SU-DHL-6 (cell line): ENCODE results near the gene ACER3.

ENCODE experiments used
- H2AFZ ChIP-seq: fragments of 200-600 bp; sonication (generic); 2 replicates; pipeline ENCODE4 v1.6.1; 2014; ENCODE audit warnings: low read depth, mild to moderate bottlenecking, moderate library complexity, mixed read lengths, antibody characterized with exemption, low read length; ENCODE audit not compliant: severe bottlenecking
- H3F3A ChIP-seq: fragments of 200-600 bp; shearing (Covaris generic); 2 replicates; pipeline ENCODE4 v1.6.0; 2016; ENCODE audit warnings: antibody characterized with exemption, mild to moderate bottlenecking; ENCODE audit not compliant: insufficient read depth
- H3K27ac ChIP-seq: fragments of 200-600 bp; sonication (generic); 2 replicates; pipeline ENCODE4 v1.5.1; 2016; ENCODE audit warnings: low read depth, mild to moderate bottlenecking, low read length, moderate library complexity, mixed read lengths
- H3K27me3 ChIP-seq: fragments of 200-600 bp; sonication (generic), shearing (Covaris generic); 2 replicates; pipeline ENCODE4 v1.6.0; 2014; ENCODE audit warnings: mild to moderate bottlenecking, low read length
- H3K36me3 ChIP-seq: fragments of 200-600 bp; sonication (generic); 2 replicates; pipeline ENCODE4 v1.6.1; 2014; ENCODE audit warnings: mild to moderate bottlenecking, low read length, mixed read lengths
- H3K4me2 ChIP-seq: fragments of 300-600, 200-600 bp; shearing (Covaris generic), sonication (generic); 2 replicates; pipeline ENCODE4 v1.6.0; 2014; ENCODE audit warnings: low read length, low read depth, mild to moderate bottlenecking; ENCODE audit not compliant: poor library complexity, severe bottlenecking
- H3K4me3 ChIP-seq: fragments of 200-600 bp; sonication (generic); 2 replicates; pipeline ENCODE4 v1.5.1; 2014; ENCODE audit warnings: antibody characterized with exemption, low read length, mild to moderate bottlenecking, mixed read lengths; ENCODE audit not compliant: insufficient read depth, poor library complexity, severe bottlenecking
- H3K79me2 ChIP-seq: fragments of 200-600 bp; sonication (generic); 2 replicates; pipeline ENCODE4 v1.6.1; 2014; ENCODE audit warnings: mild to moderate bottlenecking, low read length, moderate library complexity; ENCODE audit not compliant: insufficient read depth
- H3K9ac ChIP-seq: fragments of 200-600 bp; sonication (generic); 2 replicates; pipeline ENCODE4 v1.7.0; 2014; ENCODE audit warnings: mild to moderate bottlenecking, low read length
- H3K9me2 ChIP-seq: fragments of 200-600 bp; sonication (generic); replicated peaks from 2 replicates; pipeline ENCODE4 v1.6.1; 2014; ENCODE audit warnings: low read length; ENCODE audit not compliant: insufficient read depth
- H3K9me3 ChIP-seq: fragments of 200-600 bp; sonication (generic); 2 replicates; pipeline ENCODE4 v1.6.1; 2014; ENCODE audit warnings: low read length, mixed read lengths; ENCODE audit not compliant: insufficient read depth
- H4K20me1 ChIP-seq: fragments of 200-600 bp; sonication (generic); 2 replicates; pipeline ENCODE4 v1.6.1; 2014; ENCODE audit warnings: low read depth, mild to moderate bottlenecking, antibody characterized with exemption, low read length, moderate library complexity, mixed read lengths
- EZH2phosphoT487 ChIP-seq: fragments of 200-600 bp; sonication (generic), shearing (Covaris generic); conservative IDR thresholded peaks from 2 replicates; pipeline ENCODE4 v1.6.1; 2018; ENCODE audit warnings: mild to moderate bottlenecking, antibody characterized with exemption, low read length, moderate library complexity, mixed read lengths
- TF ChIP-seq, protein P1 (sequence below): fragments of 200-600 bp; sonication (generic); IDR thresholded peaks from one replicate; pipeline ENCODE4 v1.5.1; 2017; ENCODE audit warnings: antibody characterized with exemption, mild to moderate bottlenecking, low read length, moderate library complexity; ENCODE audit not compliant: insufficient read depth, poor library complexity, severe bottlenecking

Gene ACER3

GRCh38 chr11:76830639-76831327, 29.9 kb upstream of the ACER3 start:
- Histone ChIP-seq H3K27me3 (no peaks in the 10 kb centered on the region), H3F3A (no peaks in the 10 kb centered on the region), H4K20me1 (no peaks in the 10 kb centered on the region), H2AFZ (no peak overlapping the region), H3K36me3 (no peaks in the 10 kb centered on the region), H3K9me3 (no peaks in the 10 kb centered on the region), H3K4me3 (no peak overlapping the region), H3K4me2 (no peak overlapping the region), H3K27ac (no peak overlapping the region), H3K9ac (no peak overlapping the region), H3K9me2 (no peaks in the 10 kb centered on the region), H3K79me2 (no peaks in the 10 kb centered on the region)
- TF ChIP-seq EZH2phosphoT487, result no peak
- TF ChIP-seq, protein P1, sequence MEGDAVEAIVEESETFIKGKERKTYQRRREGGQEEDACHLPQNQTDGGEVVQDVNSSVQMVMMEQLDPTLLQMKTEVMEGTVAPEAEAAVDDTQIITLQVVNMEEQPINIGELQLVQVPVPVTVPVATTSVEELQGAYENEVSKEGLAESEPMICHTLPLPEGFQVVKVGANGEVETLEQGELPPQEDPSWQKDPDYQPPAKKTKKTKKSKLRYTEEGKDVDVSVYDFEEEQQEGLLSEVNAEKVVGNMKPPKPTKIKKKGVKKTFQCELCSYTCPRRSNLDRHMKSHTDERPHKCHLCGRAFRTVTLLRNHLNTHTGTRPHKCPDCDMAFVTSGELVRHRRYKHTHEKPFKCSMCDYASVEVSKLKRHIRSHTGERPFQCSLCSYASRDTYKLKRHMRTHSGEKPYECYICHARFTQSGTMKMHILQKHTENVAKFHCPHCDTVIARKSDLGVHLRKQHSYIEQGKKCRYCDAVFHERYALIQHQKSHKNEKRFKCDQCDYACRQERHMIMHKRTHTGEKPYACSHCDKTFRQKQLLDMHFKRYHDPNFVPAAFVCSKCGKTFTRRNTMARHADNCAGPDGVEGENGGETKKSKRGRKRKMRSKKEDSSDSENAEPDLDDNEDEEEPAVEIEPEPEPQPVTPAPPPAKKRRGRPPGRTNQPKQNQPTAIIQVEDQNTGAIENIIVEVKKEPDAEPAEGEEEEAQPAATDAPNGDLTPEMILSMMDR, result no peak

DNA sequence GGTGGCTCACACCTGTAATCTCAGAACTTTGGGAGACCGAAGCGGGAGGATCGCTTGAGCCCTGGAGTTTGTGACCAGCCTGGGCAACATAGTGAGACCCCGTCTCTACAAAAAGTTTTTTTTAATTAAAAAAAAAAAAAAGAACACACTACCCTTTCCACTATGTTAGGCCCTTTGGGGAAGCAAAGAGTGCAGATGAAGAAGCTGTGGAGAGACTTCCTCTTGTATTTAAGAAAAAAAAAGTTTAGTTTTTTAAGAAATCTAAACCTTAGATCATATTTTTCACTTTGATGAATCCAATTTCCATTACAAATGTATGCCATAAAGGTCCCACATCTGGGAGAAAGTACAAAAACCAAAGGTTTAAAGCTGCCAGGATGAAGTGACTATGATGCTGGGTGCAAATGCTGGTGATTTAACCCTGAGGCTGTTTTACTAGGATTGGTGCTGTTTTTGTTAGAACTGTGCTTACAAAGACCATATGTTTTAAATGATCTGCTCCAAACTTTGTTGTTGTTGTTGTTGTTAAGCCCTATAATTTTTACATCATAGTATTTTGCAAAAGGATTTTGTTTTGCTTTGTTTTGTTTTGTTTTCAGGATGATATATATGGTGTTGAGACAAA, 28.9 kb upstream of the ACER3 start:
- Histone ChIP-seq H3K27me3 (no peaks in the 10 kb centered on the region), H3K27ac (no peak overlapping the region), H3K9me2 (no peaks in the 10 kb centered on the region), H3K4me3 (no peak overlapping the region), H3K9me3 (no peaks in the 10 kb centered on the region), H3K4me2 (no peak overlapping the region), H3K9ac (no peak overlapping the region), H2AFZ (no peak overlapping the region), H4K20me1 (no peaks in the 10 kb centered on the region), H3K79me2 (no peaks in the 10 kb centered on the region), H3F3A (no peaks in the 10 kb centered on the region), H3K36me3 (no peaks in the 10 kb centered on the region)
- TF ChIP-seq, protein P1, result no peak
- no peak for TF ChIP-seq EZH2phosphoT487

GRCh38 chr11:76832361-76832760, 28.4 kb upstream of the ACER3 start:
- Histone ChIP-seq H3K9me3 (no peaks in the 10 kb centered on the region), H3K9me2 (no peaks in the 10 kb centered on the region), H3K4me3 (no peak overlapping the region), H3K4me2 (no peak overlapping the region), H3K27me3 (no peaks in the 10 kb centered on the region), H3K36me3 (no peaks in the 10 kb centered on the region), H3K27ac (no peak overlapping the region), H4K20me1 (no peaks in the 10 kb centered on the region), H3F3A (no peaks in the 10 kb centered on the region), H3K9ac (no peak overlapping the region), H2AFZ (no peak overlapping the region), H3K79me2 (no peaks in the 10 kb centered on the region)
- TF ChIP-seq, protein P1, result no peak
- no peak for TF ChIP-seq EZH2phosphoT487
